ENCODE data around the gene CACNA1C.

Gene CACNA1C

DNA sequence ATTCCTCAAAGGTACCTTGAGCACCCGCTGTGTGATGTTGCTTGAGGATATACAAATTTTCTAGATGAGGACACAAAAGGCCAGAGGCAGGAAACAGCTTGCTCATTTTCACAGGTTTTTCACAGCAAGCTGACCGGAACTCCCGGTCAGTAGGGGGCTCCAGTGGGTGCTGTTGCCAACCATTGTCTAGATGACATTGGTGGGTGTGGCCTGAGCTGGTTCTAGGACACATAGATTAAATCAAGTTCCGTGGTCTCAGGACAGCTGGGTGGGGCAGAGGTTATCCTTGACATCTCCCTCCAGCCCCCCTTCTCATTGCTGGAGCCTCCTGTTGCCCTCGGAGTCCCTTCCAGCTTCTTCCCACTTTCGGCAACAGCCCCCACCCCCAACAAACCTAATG is 588.4 kb downstream of the CACNA1C start:
- no peak for DNase-seq

DNA sequence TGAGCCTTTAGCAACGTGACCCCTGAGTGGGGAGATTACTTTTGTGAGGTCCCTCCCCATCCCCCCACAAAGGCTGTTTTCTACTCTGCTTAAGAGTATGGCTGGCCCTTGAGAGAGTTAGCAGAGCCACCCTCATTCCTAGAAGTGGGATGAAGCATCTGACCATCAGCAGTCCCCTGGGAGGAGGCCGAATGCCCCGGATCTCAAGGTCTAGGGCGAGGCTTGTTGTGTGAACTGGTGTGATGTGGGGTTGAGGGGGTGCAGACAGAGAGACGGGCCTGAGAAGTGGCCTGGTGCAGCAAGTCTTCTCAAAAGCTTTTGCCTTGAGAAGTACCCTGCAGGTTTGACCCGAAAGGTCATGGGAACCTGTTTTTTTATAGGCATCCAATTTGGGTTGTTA is 589.0 kb downstream of the CACNA1C start:
- no peak for DNase-seq

DNA sequence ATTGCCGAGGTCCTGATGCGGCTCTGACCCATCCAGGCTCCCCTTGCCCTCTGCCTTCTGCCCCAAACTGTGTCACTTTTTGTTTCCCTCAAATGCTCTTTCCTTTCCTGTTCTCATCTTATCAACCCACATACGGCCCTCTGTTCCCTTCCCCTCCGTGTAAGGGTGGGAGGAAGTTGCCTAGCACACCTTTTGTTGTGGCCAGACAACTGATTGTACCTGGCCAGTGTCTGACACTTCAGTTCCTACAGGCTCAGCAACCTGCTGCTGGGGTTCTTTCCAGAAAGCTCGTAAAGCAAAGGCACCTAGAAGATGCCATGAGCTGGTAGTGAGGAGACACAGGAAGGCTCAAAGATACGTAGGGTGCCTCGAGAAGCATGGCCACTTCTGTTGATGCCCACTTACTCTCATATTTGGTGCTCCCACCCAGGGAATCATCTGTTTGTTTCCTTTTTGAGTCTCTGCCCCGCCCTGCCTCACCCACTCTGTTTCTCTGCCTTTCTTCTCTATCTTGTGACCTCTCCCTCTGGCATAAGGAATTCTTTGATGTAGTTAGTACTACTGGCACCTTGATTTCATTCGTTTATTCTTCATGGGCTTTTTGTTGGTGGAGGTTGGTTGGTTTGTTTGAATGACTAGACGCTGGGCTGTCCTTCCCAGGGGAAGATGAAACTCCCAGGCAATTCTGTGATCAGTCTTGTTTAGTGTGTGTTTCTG is 589.5 kb downstream of the CACNA1C start:
- DNase-seq = no peak

DNA sequence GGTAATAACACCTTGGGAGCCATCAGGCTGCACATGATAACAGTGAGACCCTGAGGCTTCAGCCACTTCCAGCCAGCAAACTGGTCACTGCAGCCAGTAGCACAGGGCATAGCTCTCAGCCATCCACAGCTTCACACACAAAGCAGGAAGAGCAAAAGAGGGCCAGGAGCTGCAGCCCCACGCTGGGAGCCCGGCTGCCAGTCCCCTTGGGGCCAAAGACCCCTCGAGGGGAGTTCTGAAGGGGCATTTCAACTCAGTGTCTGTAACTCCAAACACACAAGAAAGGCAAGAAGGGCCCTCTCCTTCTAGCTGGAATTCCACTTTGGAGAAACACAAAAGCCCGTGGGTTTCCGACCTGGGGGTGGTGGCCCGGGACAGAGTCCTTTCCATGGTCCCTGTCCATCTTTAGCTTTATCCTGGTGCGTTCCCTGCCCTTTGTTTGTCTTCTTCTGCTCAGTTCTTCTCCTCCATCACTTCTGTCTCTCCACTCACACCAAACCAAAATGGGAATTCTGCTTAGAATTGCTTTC is 590.2 kb downstream of the CACNA1C start:
- no peak for DNase-seq

DNA sequence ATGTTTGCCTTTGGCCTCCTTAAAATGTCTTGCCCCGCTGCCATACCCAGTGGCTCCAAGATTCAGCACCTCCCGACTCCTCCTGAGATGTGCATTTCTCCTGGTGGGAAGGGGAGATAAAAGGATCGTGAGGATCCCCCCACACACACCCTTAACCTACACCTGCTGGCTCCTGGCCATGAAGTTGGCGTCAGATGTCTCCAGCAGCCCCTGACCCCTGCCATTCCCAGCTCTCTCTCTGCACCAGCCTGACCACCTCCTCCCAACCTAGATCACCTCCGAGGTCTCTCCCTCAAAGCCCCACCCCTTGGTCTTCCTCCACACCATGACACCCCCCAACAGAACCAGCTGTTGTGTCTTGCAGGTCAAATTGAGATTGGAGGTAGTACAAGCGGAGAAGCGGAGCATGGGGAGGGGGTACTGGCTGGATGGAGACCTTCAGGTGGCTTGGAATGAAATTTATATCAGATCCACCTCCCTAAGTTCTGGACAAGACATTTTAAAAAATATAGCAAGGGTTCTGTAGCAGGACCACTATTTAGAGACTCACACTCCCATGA is 590.9 kb downstream of the CACNA1C start:
- DNase-seq = no peak

DNA sequence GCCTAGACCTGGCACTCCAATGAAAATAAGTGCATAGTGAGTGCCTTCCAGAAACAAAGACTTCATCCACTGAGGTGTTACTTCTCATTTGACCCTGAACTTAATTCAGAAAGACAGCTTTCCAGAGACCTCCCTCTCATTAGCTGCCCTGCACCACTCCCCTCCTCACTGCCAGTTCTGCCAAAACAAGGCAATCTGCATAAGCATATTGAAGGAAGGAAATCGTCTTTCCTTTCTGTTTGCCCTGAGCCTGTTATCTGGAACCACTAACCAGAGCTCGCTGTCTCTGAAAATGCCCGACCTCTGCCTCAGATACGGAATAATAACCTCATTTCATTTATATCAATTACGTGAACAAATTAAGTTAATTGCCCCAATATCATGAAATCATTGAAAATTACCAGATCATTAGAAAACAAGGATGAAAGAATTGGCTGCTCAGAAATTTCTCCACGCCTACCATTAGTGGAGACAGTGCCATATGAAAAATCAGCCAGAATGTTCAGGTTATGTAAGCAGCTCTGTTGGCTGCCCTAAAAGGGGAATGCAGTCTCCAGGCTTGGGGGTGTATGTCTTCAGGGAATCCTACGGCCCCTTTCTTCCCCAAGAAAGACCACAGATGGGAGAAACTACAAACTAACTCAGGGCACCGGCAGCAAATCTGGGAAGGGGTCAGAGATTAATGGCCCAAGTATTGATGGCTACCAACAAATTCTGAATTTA is 592.1 kb downstream of the CACNA1C start:
- DNase-seq = no peak

DNA sequence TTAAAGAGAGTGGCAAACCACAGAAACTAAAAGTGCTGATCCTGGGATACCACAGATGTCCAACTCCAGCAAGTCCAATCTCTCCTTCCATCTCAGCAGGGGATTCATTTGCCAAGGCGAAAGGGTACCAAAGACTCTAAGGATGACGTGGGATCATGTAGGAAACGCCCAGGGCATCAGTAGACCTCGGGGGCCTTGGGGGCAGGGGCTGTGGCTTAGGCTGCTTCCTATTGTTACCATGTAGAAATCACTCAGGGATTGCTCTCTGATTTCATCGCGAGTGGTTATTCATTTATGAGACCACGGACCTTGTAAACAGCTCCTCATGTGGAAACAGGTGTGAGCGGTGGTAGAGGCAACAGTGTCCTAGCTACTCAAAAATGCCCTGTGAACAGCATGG is 592.7 kb downstream of the CACNA1C start:
- DNase-seq = no peak

DNA sequence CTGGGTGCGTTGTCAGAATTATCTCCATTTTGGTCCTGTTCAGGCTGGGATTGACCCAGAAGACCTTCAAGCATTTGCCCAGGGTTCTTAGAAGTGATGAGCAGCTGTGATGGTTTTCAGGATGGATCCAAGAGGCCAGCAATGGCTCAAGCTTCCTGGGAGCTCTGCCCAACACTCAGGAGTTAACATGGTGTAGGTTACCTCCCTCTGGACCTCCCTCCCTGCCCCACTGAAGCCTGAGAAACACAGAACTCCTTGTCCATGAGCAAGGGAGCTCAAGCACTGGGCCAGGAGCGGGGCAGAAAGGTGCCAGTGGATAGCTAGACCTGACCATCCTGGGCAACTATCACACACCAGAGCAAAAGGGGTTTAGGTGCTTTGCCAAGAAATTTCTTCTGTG is 593.6 kb downstream of the CACNA1C start:
- no peak for DNase-seq

DNA sequence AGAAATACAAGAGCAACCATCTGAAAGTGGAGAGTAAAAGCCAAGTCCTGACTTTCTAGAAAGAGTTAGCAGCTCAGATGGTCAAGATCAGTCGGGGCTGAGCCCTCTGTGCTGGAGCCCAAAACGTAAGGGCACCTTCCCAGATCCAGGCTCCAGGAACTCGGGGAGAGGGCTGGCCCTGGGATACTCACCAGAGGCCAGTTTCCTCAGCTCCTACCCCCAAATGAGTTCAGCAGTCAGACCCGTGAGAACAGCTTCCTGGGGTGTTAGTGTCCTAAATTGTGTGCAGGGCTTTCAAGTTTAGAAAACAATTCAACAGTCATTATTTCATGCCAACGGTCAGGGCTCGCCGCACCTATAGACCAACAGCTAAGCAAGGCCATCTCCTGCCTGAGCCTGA is 594.4 kb downstream of the CACNA1C start:
- DNase-seq = no peak

DNA sequence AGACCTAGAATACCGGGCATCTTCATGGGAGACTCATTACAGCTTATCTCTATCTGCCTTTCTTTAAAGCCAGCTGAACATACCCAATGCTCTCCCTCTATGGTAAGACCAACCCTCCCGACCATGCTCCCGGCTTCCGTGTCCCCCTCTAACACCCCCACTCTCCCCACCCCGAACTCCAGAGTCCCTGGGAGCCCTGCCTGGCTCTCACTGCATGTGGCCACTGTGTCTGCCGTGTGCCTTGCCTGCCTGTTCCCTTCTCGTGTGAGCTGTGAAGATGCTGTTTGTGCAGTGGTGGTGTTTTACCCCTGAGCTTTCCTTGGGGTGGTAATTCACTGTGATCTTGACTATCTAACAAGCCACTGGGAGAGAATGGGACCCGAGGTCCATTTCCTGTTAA is 595.6 kb downstream of the CACNA1C start:
- DNase-seq = no peak

DNA sequence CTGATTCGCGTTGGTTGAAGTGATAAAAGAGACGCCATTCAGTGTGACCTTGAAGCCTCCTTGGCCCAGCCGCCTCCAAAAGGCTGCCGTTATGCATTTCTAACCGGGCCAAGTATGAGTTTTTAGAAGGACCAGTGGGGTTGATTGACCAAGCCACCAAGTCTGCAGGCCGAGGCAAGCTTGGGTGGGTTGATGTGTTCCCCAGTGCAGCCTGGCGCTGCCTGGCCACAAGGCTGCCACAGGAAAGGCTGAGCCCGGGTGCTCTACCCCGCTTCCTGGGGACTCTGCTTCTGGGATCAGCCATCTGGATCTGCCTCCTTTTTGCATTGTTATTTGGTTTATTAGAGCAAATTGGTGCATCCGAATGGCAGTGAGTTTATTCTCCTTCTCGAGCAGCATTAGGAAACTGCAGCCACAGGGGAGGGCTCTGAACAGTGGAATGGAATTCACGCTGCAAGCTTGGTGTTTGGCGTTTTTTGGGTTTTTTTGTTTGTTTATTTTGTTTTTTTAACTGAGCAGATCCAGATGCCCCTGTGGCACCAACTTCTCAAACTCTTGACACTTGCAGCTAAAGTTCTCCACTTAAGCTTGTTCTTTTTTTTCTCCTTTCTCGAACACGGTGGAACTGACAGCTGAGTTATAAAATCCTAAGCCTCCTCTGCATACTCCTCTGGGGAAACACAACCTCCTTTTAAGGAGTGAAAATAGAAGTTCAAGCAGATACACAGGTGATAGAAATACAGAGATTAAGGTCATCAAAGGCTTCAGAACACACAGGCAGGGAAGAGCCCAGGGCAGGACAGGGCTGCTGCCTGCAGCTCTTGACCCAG is 596.6 kb downstream of the CACNA1C start:
- no peak for DNase-seq

DNA sequence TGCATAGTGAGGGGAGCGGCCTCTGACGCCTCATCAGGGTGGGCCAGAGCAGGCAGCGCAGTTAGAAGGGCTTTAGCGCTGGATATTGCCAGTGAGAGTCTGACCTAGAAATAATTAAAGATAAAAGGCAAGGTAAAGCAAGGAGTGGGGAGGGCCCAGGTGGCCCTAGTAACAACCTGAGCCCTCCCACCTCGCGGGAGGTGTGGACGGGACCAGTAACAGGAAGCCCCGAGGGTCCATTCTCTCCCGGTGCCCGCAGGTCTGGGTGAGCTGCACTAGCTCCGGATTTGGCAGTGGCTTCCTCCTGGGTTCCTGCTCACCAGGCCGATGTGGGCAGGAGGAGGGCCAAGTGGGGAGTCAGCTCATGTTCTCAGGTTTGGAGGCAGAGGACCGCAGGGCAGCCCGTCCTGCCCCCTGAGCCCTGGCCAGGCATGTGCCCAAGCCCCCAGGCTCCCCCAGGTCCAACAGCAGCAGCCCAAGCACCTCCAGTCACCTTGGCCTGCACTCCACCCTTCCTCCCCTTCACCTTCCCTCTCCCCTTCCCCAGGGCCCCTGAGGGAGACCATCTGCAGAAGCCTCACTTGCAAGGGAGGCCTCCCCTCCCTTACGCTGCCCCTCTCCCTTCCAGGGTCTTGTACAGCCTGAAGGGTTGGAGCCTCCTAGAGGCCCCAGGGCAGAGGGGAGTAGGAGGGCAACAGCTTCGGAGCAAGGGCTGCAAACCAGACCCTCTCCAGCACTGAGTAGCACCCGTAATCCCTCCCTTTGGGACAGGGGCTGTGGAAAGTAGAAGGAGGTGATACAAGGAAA is 597.7 kb downstream of the CACNA1C start:
- no peak for DNase-seq

DNA sequence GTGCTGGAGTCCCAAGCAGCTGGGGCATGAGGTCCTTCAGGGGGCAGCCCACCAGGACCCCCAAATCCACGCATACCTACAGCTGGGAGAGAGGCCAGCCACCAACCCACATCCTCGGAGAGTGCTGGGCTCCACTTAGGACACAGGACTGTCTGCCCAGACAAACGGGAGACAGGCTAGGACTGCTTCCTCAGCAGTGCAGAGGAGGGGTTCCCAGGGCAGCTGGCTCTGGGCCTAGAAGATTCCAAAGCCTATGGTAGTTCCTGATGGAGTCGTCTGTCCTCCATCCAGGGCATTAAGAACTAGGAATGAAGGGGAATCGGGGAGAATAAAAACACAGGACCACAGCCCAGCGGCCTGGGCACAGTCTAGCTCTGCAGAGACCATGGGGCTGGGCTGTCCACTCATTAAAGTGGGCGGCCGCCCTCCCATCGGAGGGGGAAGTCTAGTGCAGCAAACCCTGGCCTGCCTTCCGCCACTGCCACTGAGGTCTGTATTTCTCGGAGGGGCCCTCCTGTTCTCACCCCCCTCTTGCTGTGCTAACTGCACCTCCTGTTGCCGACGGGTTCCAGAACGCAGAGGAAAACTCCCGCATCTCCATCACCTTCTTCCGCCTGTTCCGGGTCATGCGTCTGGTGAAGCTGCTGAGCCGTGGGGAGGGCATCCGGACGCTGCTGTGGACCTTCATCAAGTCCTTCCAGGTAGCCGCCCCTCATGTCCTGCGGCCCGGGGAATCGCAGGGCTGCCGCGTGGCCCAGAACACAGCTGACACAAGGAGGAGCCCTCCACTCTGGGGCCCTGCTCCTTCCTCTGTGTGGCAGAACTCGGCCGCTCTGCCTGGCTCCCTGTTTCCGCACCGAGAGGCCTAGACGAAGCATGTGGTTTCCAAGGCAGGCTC is 598.5 kb downstream of the CACNA1C start:
- DNase-seq = no peak

DNA sequence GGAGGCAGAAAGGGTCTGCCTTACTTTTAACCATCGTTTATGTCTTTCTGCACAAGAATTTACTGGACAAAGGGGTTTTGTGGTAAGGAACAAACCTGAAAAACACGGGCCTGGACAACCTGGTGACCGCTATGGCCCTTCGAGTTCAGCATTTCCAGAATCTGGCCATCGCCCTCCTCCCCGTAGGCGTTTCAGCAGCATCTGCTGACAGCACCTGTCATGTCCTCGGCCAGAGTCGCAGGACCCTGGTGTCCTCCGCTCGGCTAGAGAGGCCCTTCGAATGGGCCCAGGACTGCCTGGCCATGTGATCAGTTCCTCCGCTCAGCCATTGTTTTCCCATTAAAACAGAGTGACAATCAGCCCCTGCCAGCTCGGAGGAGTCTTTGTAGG is 599.2 kb downstream of the CACNA1C start:
- no peak for DNase-seq

DNA sequence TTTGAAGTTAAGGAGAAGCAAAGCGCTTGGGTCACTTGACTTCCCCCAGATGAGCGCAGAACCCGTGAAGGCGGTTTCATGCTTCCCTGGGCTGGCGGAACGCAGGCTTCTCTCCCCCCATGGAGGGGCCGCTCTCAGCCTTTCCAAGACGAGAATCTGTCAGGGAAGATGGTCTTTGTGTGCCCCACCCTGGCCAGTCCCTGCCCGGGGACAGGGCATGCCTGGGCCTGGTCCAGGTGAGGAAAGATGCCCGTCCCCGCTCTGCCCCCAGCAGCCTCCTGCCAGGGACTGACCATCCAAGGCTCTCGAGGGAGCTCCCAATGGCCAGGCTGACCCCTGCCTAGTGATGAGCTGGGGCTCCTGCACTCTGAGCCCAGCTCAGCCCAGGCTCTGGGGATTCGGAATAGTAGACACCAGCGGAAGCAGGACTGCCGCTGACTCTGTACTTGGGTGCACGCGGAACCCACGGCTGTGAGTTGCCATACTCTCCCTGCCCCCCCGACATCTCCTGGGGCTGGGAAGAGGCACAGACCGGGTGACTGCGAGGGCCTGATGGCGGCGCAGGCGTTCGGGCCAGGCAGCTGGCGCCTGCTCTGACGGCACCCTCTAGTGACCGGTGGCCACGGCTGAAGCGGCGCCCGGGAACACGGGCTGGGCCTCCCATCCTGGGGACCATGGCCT is 599.8 kb downstream of the CACNA1C start:
- DNase-seq = no peak

DNA sequence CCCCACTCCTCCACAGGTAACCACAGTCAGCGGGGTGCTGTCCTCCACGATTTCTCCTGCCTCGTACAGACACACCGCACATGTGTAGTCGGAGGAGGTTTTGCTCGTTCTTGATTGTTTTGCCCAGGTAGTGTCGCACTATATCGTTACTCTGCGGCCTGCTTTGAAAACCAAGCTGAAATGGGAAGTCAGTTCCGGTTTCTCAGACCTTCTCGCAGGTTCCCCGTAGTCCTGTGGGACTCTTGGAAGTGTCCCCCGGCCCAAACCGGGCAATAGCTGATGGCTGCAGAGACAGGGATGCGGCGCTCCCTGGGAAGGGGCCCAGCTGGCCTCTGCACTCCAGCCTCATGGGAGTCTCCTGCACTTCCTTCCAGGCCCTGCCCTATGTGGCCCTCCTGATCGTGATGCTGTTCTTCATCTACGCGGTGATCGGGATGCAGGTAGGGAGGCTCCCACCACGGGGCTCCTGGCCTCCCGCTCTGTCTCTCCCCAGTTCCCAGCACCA is 600.7 kb downstream of the CACNA1C start:
- no peak for DNase-seq

DNA sequence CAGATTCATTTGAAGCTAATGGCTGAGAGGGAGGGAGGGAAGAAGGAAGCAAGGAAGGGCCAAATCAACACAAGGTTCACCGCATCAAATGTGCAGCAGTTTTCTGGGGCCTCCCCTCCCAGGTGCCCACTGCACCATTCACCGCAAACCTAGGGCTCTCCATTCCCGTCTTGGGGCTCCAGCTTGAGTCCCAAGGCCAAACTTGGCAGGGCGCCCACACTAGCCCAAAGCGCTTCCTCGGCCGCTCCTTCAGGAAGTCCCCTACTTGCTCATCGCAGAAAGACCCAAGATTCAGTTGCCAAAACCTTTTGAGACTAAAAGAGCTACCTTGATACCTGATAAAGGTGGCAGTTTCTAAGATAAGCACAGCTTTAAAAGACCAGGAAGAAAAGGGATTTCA is 601.5 kb downstream of the CACNA1C start:
- no peak for DNase-seq

DNA sequence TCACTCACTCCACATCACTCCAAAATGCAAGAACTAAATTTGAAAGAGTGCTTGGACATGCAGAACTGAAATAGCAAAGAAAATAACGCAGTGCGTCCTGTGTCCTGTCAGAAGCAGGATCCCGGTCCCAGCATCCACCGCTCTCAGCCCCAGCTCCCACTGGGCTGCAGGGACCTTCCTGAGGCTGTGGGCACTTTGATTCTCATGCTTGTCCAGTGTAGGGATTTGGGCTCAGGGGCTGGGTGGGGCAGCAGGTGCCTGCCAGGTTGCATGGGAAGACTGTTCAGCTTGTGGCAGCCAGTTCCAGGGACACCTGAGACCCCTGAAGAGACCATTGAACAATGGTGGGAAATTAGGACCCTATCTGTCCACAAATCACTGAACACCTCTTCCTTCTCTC is 602.0 kb downstream of the CACNA1C start:
- DNase-seq = no peak

DNA sequence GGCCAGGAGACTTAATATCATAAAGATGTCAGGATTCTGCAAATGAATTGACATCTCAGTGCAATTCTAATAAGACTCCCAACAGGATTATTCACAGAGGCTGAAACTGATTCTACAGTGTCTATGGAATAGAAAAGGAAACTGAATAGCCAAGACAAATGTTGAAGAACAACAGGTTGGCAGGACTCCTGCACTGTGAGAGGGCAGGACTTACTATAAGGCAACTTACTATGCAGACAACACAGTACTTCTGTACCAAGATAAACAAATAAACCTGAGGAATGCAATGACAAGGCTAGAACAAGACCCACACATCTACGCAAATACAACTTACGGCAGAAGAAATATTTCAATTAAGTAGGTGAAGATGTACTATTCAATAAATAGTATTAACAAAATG is 609.7 kb downstream of the CACNA1C start:
- DNase-seq = no peak
